Lung (tissue), 12 donors: Measurements from ENCODE around the gene UGT1A8. TPM values are rescaled to one million over a fixed set of nuclear protein-coding genes. Genes with fewer than 3 reads are reported as not detected.
"Not testable (repeated sequence)": the region's sequence is repeated elsewhere in the genome, so short reads cannot be mapped to it uniquely, and the experiment has no call there.

Experiments
- ATAC-seq: fragments of 200-7000 bp; cut with Tn5 transposase; one replicate; pipeline ENCODE4 v1.9.1; 2020; ENCODE audit warnings: moderate number of reproducible peaks; ENCODE audit not compliant: insufficient read depth, low FRiP score
- DNase-seq, 3 donors: peaks; one replicate each; pipeline ENCODE4 v3.0.0-alpha.2; 2013 to 2017
- H3K27ac ChIP-seq, 2 donors: one replicate each; pipeline ENCODE4 v1.5.1; 2013; ENCODE audit warnings: mild to moderate bottlenecking in 2 of 2, moderate library complexity in 2 of 2, control low read depth in 1 of 2, inconsistent platforms in 1 of 2, low read depth in 1 of 2, low read length in 1 of 2
- H3K27me3 ChIP-seq, 3 donors: one replicate each; pipeline ENCODE4 v1.5.1; 2013; ENCODE audit warnings: low read length in 2 of 3; ENCODE audit not compliant: control insufficient read depth in 3 of 3, insufficient read depth in 3 of 3
- H3K36me3 ChIP-seq, 4 donors: one replicate each; pipeline ENCODE4 v1.5.1; 2013; ENCODE audit warnings: low read length in 4 of 4, mild to moderate bottlenecking in 1 of 4, moderate library complexity in 1 of 4; ENCODE audit not compliant: control insufficient read depth in 4 of 4, insufficient read depth in 4 of 4
- H3K4me1 ChIP-seq, 5 donors: one replicate each; pipeline ENCODE4 v1.5.1; 2013; ENCODE audit warnings: low read length in 5 of 5, mild to moderate bottlenecking in 2 of 5, moderate library complexity in 1 of 5; ENCODE audit not compliant: control insufficient read depth in 5 of 5, insufficient read depth in 5 of 5
- H3K4me3 ChIP-seq: one replicate; pipeline ENCODE4 v1.5.1; 2013; ENCODE audit warnings: mild to moderate bottlenecking, control low read depth, moderate library complexity
- H3K9ac ChIP-seq, 2 donors: one replicate each; pipeline ENCODE4 v1.5.1; 2013; ENCODE audit warnings: low read length in 2 of 2, control low read depth in 1 of 2; ENCODE audit not compliant: insufficient read depth in 1 of 2
- H3K9me3 ChIP-seq, 4 donors: one replicate each; pipeline ENCODE4 v1.5.1; 2013; ENCODE audit warnings: low read length in 3 of 4, mild to moderate bottlenecking in 1 of 4, moderate library complexity in 1 of 4; ENCODE audit not compliant: control insufficient read depth in 4 of 4, insufficient read depth in 3 of 4
- WGBS, 2 donors: extraction: QIAGEN DNeasy Blood & Tissue Kit; methylation state at CpG; one replicate each; pipeline ENCODE4 v1.1.7; 2013; 5-methylcytosine and 5-hydroxymethylcytosine counted together
- polyA plus RNA-seq, 2 donors: library from polyadenylated mRNA; stranded (reverse); fragments of 200-250 nt; gene quantifications; one replicate each; pipeline ENCODE4 v1.2.1, GENCODE V29; 2013
- total RNA-seq, 2 donors: library from RNA; depleted of rRNA in 1 of 2; stranded (reverse); fragments of >200 nt in 1 of 2; gene quantifications; one replicate each; pipeline ENCODE4 v1.2.1, GENCODE V29; 2014 to 2021
- TF ChIP-seq, protein P1 (sequence below): IDR thresholded peaks from 2 replicates; pipeline ENCODE4 v1.5.1; 2012; ENCODE audit warnings: mild to moderate bottlenecking; ENCODE audit errors: control extremely low read depth, extremely low read depth
- donor health status: control.
- donor health status: control.
- donor health status: Bipolar disorder and iron deficiency.
- donor health status: healthy.
- donor health status: DM: yes; HTN: yes; CAD: no.

UGT1A8 gene
- total and polyA plus RNA-seq, 4 donors = 0.26 TPM; not detected in 3

DNA sequence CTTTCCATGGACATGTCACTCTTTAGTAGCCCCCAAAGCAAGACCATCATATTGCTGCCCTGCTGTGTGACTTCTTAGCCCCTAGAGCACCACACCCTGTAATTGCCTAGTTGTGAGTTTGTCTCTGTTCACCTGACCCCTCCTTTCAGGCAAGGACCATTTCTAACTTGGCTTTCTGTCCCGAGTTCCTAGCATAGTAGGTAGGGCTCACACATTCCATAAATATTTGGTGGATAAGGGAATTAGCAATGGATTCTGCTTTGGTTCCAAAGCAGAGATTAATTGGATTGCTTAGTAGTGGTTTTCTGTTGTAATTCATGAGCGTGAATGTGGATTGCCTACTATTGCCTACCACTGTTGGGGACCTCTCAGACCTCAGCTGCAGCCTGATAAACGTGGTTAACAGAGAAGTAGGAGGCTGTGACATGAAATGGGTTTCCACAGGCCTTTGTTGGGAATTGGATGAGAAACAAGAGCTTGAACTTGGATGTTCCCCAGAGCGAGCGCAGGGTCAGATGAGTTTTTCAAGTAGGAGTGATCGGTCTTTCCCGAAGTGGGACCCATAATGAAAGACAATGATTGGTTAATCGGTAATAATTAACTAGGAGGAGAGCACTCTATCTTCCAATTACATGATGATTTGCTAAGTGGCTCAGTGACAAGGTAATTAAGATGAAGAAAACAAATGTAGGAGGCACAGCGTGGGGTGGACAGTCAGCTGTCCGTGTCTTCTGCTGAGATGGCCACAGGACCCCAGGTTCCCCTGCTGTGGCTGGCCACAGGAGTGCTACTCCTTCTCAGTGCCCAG, 129.2 kb downstream of the UGT1A8 start:
- ATAC-seq = no peak
- WGBS, 2 donors = 76 to 78% methylated on average over 10 of the region's 10 CpGs

DNA sequence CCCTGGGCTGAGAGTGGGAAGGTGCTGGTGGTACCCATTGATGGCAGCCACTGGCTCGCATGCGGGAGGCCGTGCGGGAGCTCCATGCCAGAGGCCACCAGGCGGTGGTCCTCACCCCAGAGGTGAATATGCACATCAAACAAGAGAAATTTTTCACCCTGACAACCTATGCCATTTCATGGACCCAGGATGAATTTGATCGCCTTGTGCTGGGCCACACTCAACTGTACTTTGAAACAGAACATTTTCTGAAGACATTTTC, 129.8 kb downstream of the UGT1A8 start:
- DNase-seq = no peak
- H3K9me3 ChIP-seq = peaks cover 0 to 12% (median 3%) of the 10 kb centered on the region in 4 donors
- no peak overlapping the region for H3K9ac ChIP-seq
- no peaks in the 10 kb centered on the region for H3K36me3 ChIP-seq
- H3K4me3 ChIP-seq = no peak overlapping the region
- TF ChIP-seq, protein P1, sequence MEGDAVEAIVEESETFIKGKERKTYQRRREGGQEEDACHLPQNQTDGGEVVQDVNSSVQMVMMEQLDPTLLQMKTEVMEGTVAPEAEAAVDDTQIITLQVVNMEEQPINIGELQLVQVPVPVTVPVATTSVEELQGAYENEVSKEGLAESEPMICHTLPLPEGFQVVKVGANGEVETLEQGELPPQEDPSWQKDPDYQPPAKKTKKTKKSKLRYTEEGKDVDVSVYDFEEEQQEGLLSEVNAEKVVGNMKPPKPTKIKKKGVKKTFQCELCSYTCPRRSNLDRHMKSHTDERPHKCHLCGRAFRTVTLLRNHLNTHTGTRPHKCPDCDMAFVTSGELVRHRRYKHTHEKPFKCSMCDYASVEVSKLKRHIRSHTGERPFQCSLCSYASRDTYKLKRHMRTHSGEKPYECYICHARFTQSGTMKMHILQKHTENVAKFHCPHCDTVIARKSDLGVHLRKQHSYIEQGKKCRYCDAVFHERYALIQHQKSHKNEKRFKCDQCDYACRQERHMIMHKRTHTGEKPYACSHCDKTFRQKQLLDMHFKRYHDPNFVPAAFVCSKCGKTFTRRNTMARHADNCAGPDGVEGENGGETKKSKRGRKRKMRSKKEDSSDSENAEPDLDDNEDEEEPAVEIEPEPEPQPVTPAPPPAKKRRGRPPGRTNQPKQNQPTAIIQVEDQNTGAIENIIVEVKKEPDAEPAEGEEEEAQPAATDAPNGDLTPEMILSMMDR = no peak
- no peaks in the 10 kb centered on the region for H3K4me1 ChIP-seq
- no peaks in the 10 kb centered on the region for H3K27me3 ChIP-seq
- ATAC-seq = no peak
- no peak overlapping the region for H3K27ac ChIP-seq
- WGBS, 2 donors = 89 to 97% methylated on average over 6 of the region's 6 CpGs

More for the DNA sequence above, 129.2 kb downstream of the UGT1A8 start:
- H3K9ac ChIP-seq = no peak overlapping the region
- H3K4me1 ChIP-seq = no peaks in the 10 kb centered on the region
- H3K36me3 ChIP-seq = no peaks in the 10 kb centered on the region
- peak in 1 of 3 donors; percentile 1 for DNase-seq
- TF ChIP-seq, protein P1 = no peak
- H3K27me3 ChIP-seq = no peaks in the 10 kb centered on the region
- H3K9me3 ChIP-seq = peaks cover 0 to 12% (median 3%) of the 10 kb centered on the region in 4 donors
- H3K27ac ChIP-seq = no peak overlapping the region
- H3K4me3 ChIP-seq = no peak overlapping the region

DNA sequence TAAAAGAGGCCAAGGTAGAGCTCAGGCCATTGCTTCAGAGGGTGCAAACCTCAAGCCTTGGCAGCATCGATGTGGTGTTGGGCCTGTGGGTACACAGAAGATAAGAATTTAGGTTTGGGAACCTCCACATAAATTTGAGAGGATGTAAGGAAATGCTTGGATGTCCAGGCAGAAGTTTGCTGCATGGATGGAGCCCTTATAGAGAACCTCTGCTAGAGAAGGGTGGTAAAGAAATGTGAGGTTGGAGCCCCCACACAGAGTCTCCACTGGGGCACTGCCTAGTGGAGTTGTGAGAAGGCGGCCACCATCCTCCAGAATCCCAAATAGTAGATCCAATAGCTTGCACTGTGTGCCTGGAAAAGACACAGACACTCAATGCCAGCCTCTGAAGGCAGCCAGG, 133.3 kb downstream of the UGT1A8 start:
- H3K9ac ChIP-seq, H3K36me3 ChIP-seq, H3K4me1 ChIP-seq, H3K27me3 ChIP-seq, ATAC-seq, DNase-seq, H3K27ac ChIP-seq, H3K4me3 ChIP-seq: not testable (repeated sequence)
- peaks cover 0 to 13% (median 3%) of the 10 kb centered on the region in 4 donors for H3K9me3 ChIP-seq
- WGBS, 2 donors = 82 to 84% methylated on average over 2 of the region's 2 CpGs

DNA sequence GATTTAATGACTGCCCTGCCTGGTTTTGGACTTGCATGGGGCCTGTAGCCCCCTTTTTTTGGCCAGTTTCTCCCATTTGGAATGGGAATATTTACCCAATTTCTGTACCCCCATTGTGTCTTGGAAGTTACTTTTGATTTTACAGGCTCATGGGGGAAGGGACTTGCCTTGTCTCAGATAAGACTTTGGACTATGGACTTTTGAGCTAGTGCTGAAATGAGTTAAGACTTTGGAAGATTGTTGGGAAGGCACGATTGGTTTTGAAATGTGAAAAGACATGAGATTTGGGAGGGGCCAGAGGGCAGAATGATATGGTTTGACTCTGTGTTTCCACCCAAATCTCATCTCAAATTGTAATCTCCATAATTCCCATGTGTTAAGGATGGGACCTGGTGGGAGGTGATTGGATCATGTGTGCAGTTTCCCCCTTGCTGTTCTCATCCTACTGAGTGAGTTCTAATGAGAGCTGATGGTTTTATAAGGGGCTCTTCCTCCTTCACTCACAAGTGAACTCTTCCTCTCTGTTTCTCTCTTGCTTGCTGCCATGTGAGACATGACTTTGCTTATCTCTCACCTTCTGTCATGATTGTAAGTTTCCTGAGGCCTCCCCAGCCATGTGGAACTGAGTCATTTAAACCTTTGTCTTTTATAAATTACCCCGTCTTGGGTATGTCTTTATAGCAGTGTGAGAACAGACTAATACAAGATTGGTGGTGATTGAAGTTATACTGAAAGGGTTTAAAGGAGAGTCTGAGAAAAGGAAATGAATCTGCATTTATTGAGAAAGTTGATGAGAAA, 134.0 kb downstream of the UGT1A8 start:
- not testable (repeated sequence) for H3K4me3 ChIP-seq, DNase-seq, H3K27me3 ChIP-seq, H3K9ac ChIP-seq, H3K27ac ChIP-seq, H3K36me3 ChIP-seq, H3K4me1 ChIP-seq, ATAC-seq
- WGBS, 2 donors = 78 to 87% methylated on average over 2 of the region's 2 CpGs
- H3K9me3 ChIP-seq = peaks cover 0 to 13% (median 3%) of the 10 kb centered on the region in 4 donors
